Fibroblast of villous mesenchyme (primary cell): ENCODE results near the gene CBR1. TPM values are rescaled to one million over a fixed set of nuclear protein-coding genes. Genes with fewer than 3 reads are reported as not detected.

Source experiments
- DNase-seq: peaks from one replicate; pipeline ENCODE4 v3.0.0-alpha.2; 2010; ENCODE audit warnings: low read depth
- H3K4me3 ChIP-seq: 2 replicates; pipeline ENCODE4 v1.5.1; 2011; ENCODE audit warnings: low read depth, mild to moderate bottlenecking, low read length
- total RNA-seq: library from RNA; depleted of rRNA; stranded (reverse); fragments of >200 nt; gene quantifications from 2 replicates; pipeline ENCODE4 v1.2.3, GENCODE V29; 2012
- TF ChIP-seq, protein P1 (sequence below): IDR thresholded peaks from 2 replicates; pipeline ENCODE4 v1.5.1; 2012; ENCODE audit warnings: low read depth, mild to moderate bottlenecking, low read length; ENCODE audit not compliant: insufficient read depth

The CBR1 gene
- 80.7 and 91.8 TPM in 2 replicates for total RNA-seq

DNA sequence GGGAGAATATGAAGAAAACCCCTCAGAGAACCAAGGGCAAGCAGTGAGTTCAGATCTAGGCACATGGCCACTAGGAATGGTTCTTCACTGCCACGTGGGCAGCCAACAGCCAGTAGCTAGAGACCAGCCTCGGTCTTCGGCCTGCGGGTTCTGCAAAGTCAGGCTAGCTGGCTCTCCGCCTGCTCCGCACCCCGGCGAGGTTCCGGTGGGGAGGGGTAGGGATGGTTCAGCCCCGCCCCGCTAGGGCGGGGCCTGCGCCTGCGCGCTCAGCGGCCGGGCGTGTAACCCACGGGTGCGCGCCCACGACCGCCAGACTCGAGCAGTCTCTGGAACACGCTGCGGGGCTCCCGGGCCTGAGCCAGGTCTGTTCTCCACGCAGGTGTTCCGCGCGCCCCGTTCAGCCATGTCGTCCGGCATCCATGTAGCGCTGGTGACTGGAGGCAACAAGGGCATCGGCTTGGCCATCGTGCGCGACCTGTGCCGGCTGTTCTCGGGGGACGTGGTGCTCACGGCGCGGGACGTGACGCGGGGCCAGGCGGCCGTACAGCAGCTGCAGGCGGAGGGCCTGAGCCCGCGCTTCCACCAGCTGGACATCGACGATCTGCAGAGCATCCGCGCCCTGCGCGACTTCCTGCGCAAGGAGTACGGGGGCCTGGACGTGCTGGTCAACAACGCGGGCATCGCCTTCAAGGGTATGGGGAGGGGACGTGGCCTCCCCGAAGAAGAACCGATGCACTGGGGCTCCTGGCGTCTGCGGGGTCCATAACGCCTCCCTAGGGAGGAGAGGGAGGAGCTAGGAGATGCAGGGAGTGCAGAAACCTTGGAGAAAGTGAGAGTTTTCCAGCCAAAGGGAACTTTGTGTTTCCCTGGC is at the start of gene CBR1:
Gene CBR1 (plus strand): TSS at position 312 of the 871 bp plus-strand sequence. CDS start 92 bp downstream, at position 404.
- peak; percentile 93 for DNase-seq
- TF ChIP-seq, protein P1, sequence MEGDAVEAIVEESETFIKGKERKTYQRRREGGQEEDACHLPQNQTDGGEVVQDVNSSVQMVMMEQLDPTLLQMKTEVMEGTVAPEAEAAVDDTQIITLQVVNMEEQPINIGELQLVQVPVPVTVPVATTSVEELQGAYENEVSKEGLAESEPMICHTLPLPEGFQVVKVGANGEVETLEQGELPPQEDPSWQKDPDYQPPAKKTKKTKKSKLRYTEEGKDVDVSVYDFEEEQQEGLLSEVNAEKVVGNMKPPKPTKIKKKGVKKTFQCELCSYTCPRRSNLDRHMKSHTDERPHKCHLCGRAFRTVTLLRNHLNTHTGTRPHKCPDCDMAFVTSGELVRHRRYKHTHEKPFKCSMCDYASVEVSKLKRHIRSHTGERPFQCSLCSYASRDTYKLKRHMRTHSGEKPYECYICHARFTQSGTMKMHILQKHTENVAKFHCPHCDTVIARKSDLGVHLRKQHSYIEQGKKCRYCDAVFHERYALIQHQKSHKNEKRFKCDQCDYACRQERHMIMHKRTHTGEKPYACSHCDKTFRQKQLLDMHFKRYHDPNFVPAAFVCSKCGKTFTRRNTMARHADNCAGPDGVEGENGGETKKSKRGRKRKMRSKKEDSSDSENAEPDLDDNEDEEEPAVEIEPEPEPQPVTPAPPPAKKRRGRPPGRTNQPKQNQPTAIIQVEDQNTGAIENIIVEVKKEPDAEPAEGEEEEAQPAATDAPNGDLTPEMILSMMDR = no peak
- peak within 1 kb of the TSS; percentile 86 for H3K4me3 ChIP-seq

DNA sequence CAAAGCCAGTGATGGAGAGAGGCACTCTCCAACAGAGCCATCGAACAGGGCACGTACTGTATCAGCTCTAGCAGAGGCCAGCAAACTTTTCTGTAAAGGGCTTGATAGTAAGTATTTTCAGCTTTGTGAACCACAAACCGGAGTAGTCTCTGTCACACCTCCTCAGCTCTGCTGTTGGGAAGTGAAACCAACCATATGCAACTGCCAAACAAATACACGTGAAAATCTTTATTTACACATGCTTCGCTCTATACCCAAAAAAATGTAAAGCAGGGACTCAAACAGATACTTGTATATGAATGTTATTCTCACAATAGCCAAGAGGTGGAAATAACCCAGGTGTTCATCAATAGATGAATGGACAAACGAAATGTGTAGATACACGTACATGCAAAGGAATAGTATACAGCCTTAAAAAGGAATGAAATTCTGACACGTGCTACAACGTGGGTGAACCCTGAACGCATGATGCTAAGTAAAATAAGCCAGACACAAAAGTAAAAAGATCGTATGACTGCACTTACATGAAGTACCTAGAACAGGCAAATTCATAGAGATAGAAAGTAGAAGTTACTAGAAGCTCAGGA is 48.5 kb upstream of the CBR1 start:
- H3K4me3 ChIP-seq = no peak overlapping the region
- TF ChIP-seq, protein P1 = no peak
- DNase-seq = no peak

DNA sequence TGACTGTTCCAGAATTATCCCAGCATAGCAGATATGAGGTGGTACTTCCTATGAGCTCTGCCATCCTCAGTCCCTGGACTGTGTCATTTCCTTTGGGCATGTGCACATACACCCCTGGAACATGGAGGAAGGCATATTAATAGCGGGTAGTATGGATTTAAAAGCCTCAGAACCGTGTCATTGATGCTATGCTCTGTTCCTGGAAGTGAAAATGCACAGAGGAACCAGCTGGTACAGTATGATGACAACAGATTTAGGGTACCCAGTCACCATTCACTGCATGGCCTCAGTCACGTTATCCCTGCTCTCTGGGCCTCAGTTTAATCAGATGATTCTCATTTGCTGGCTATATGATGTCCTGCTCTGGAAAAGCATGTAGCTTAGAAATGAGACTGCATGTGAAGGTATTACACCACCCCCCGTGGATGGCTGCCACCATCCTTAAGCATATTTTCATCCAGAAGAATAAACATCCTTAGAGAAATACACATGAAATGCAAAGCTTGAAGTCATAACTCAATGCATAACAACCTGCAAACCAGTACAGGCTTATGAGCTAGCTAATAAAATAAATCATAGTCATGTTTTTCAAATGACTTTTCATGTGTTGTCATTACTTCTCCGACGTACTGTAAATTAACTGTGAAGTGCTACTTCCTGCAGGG is 47.3 kb upstream of the CBR1 start:
- DNase-seq = peak; percentile 54
- H3K4me3 ChIP-seq = no peak overlapping the region
- TF ChIP-seq, protein P1 = no peak

DNA sequence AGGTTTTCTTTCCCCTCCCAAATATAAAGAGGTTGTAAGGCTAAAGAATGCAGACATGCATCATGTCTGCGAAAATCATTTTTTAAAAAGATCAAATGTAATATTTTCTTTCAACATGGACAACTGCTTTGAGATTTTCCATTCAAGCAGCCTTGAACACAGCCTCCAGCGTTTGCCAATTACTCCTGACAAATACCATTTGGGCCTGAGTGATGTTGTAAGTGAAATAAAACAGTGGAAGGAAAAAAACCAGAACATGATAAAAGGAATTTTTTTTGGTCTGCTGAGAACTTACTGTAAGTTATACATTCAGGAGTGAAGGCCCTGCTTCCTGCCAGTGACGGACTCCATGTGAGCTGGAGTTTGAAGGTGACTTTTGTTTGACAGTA is 46.7 kb upstream of the CBR1 start:
- peak; percentile 65 for DNase-seq
- TF ChIP-seq, protein P1 = no peak

DNA sequence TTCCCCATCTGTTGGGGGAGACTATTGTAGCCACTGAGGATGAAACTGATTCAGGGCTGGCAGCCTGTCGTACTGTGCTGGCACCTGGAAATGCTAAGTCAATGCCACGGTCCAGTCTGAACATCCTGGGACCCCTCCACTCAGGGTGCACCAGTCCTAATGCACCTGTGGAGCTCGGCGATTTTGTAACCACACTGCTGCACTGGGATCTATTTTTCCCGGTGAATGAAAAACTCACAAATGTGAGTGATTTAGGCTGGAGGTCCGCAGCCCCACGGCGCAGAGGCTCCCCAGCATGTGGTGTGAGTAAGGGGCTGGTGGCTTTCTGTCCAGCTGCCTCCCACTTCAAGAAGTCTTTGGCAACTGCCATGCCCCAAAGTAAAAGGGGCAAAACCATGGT is 45.0 kb upstream of the CBR1 start:
- no peak overlapping the region for H3K4me3 ChIP-seq
- TF ChIP-seq, protein P1 = no peak
- DNase-seq = no peak

More for the DNA sequence above, 46.7 kb upstream of the CBR1 start:
- H3K4me3 ChIP-seq = no peak overlapping the region

DNA sequence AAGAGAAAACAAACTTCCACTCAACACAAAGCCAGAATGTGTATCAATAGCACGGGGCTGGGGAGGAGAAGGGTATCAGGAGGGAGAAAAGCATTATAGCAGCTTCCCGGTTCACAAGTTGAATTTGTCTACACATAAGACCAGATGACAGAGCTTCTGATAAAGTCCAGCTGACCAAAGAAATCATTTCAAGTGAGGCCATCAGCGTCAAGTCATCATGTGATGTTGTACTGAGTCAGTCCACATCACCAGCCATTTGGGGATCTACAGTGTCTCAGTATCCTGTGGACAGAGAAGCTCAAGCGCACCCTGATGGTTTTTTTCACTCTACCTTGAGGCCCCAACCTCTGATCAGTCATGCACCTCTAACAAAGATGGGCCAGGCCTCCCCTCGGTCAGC is 42.5 kb upstream of the CBR1 start:
- DNase-seq = peak; percentile 28
- TF ChIP-seq, protein P1 = no peak
- no peak overlapping the region for H3K4me3 ChIP-seq
